Esophagus squamous epithelium (tissue), 5 donors: Measurements from ENCODE around the gene PEAK1. TPM values are rescaled to one million over a fixed set of nuclear protein-coding genes. Genes with fewer than 3 reads are reported as not detected.

ENCODE experiments used
- DNase-seq: peaks from one replicate; lab custom pipeline; 2025; lab: John Stamatoyannopoulos, UW
- H3K27ac ChIP-seq, 4 donors: fragments of 200-600 bp; sonication (generic); one replicate each; pipeline ENCODE4 v1.5.1; 2016 to 2019; ENCODE audit warnings: mild to moderate bottlenecking in 1 of 4
- H3K27me3 ChIP-seq, 4 donors: fragments of 200-600 bp; sonication (generic); 1 replicate in 3 of 4; 2 replicates in 1 of 4; pipeline versions ENCODE4 v1.5.1 to v1.6.0; 2017 to 2021; ENCODE audit warnings: antibody characterized with exemption in 1 of 4
- H3K36me3 ChIP-seq, 3 donors: fragments of 200-600 bp; sonication (generic); one replicate each; pipeline ENCODE4 v1.5.1; 2016 to 2019
- H3K4me1 ChIP-seq, 3 donors: fragments of 200-600 bp; sonication (generic); one replicate each; pipeline ENCODE4 v1.5.1; 2017 to 2019
- H3K4me3 ChIP-seq, 4 donors: fragments of 200-600 bp; sonication (generic); 1 replicate in 3 of 4; 2 replicates in 1 of 4; pipeline ENCODE4 v1.5.1; 2016 to 2019; ENCODE audit warnings: mild to moderate bottlenecking in 2 of 4, moderate library complexity in 1 of 4
- H3K9me3 ChIP-seq, 3 donors: fragments of 200-600 bp; sonication (generic); one replicate each; pipeline ENCODE4 v1.5.1; 2016 to 2019
- CTCF ChIP-seq, 6 experiments: fragments of 450-650 bp in 4 of 6; fragments of 200-600 bp in 2 of 6; sonication (generic) in 2 of 6; IDR thresholded peaks; one replicate each; pipeline ENCODE4 v1.5.1; 2016 to 2019; ENCODE audit warnings: antibody characterized with exemption in 6 of 6, mild to moderate bottlenecking in 4 of 6, moderate library complexity in 4 of 6
- POLR2A ChIP-seq, 4 donors: fragments of 450-650 bp; IDR thresholded peaks; one replicate each; pipeline ENCODE4 v1.6.1; 2017; ENCODE audit warnings: antibody characterized with exemption in 4 of 4, mild to moderate bottlenecking in 4 of 4, moderate library complexity in 3 of 4
- WGBS, 2 donors: methylation state at CpG; one replicate each; pipeline ENCODE4 v1.1.5; 2018; 5-methylcytosine and 5-hydroxymethylcytosine counted together
- intact Hi-C: fragments of 100-400 bp; cut with DNase I; formaldehyde crosslinking; loops from one replicate; pipeline ENCODE4 v1.15.0; 2022
- total RNA-seq, 4 donors: library from RNA; depleted of rRNA; stranded (reverse); fragments of >200 nt; gene quantifications; one replicate each; pipeline ENCODE4 v1.1.0, GENCODE V29; 2016
- donor health status: DM: yes; HTN: yes; CAD: no.

PEAK1 gene
- total RNA-seq, 4 donors from 2014 or later = 8.6 to 47.3 (median 14.0) TPM

- Histone ChIP-seq H3K27me3 (no peaks in the 10 kb centered on the region), H3K4me3 (no peak overlapping the region), H3K9me3 (peaks cover 0 to 19% (median 13%) of the 10 kb centered on the region in 3 donors), H3K27ac (no peak overlapping the region), H3K4me1 (peaks cover 0 to 5% (median 0%) of the 10 kb centered on the region in 3 donors), H3K36me3 (no peaks in the 10 kb centered on the region)
- intact Hi-C loops = no loop called here
- no peak for TF ChIP-seq POLR2A (IDR thresholded peaks at IDR 0.05)
- TF ChIP-seq CTCF (IDR thresholded peaks at IDR 0.05) = no peak
- DNase-seq = no peak
Observed at GRCh38 chr15:77393471-77393840, 26.4 kb downstream of the PEAK1 start.

- 96% methylated on average over 3 to 6 of the region's 7 CpGs for WGBS, 2 donors
- TF ChIP-seq CTCF (IDR thresholded peaks at IDR 0.05) (no peak), POLR2A (IDR thresholded peaks at IDR 0.05) (no peak)
- Histone ChIP-seq H3K27ac (no peak overlapping the region), H3K27me3 (no peaks in the 10 kb centered on the region), H3K9me3 (peaks cover 0 to 14% (median 9%) of the 10 kb centered on the region in 3 donors), H3K36me3 (no peaks in the 10 kb centered on the region), H3K4me3 (no peak overlapping the region), H3K4me1 (peaks cover 0 to 5% (median 0%) of the 10 kb centered on the region in 3 donors)
- intact Hi-C loops = no loop called here
- DNase-seq = no peak
Observed at GRCh38 chr15:77392762-77393470, 27.0 kb downstream of the PEAK1 start.

GRCh38 chr15:77391372-77391951 lies 28.4 kb downstream of the PEAK1 start:
- no peak overlapping the region for H3K27ac ChIP-seq
- 90 to 92% methylated on average over 3 of the region's 3 CpGs for WGBS, 2 donors
- no peaks in the 10 kb centered on the region for H3K36me3 ChIP-seq
- no peaks in the 10 kb centered on the region for H3K27me3 ChIP-seq
- H3K4me1 ChIP-seq = peaks cover 0 to 5% (median 0%) of the 10 kb centered on the region in 3 donors
- H3K4me3 ChIP-seq = no peak overlapping the region
- intact Hi-C loops = no loop called here
- TF ChIP-seq POLR2A (IDR thresholded peaks at IDR 0.05) (no peak), CTCF (IDR thresholded peaks at IDR 0.05) (no peak)
- peaks cover 0 to 10% (median 5%) of the 10 kb centered on the region in 3 donors for H3K9me3 ChIP-seq
- DNase-seq = no peak

GRCh38 chr15:77387365-77388105 lies 32.4 kb downstream of the PEAK1 start:
- no peak for DNase-seq
- no peak overlapping the region for H3K27ac ChIP-seq
- intact Hi-C loops = no loop called here
- no peaks in the 10 kb centered on the region for H3K9me3 ChIP-seq
- H3K27me3 ChIP-seq = no peaks in the 10 kb centered on the region
- TF ChIP-seq POLR2A (IDR thresholded peaks at IDR 0.05) (no peak), CTCF (IDR thresholded peaks at IDR 0.05) (no peak)
- no peaks in the 10 kb centered on the region for H3K36me3 ChIP-seq
- WGBS, 2 donors = 78 to 84% methylated on average over 2 of the region's 2 CpGs
- H3K4me3 ChIP-seq = no peak overlapping the region
- peaks cover 0 to 15% (median 14%) of the 10 kb centered on the region in 3 donors for H3K4me1 ChIP-seq

DNA sequence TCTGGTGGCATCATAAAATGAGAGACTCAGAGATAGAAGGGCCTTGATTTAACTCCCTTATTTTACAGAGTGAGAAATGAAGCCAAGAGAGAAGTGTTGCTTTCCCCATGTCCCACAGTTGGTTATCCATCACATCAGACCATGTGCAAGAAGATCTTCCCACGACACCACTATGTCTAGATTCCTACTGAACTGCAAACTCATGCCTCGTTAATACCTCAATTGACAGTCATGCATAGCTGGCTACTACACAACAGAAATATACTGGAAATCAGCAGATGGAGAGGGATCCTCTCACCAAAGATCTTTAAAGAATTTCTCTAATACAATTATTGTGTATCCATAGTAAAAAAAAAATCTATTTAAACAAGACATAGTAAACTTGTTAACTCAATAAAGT lies 33.3 kb downstream of the PEAK1 start:
- no peak for TF ChIP-seq POLR2A (IDR thresholded peaks at IDR 0.05)
- no peak for TF ChIP-seq CTCF (IDR thresholded peaks at IDR 0.05)
- Histone ChIP-seq H3K4me1 (peaks cover 0 to 15% (median 14%) of the 10 kb centered on the region in 3 donors), H3K4me3 (no peak overlapping the region), H3K27ac (no peak overlapping the region), H3K36me3 (no peaks in the 10 kb centered on the region), H3K9me3 (no peaks in the 10 kb centered on the region), H3K27me3 (no peaks in the 10 kb centered on the region)
- 87 to 92% methylated on average over 2 of the region's 2 CpGs for WGBS, 2 donors
- intact Hi-C loops = no loop called here
- DNase-seq = no peak
